Kidney (tissue), 14 donors: ENCODE data around the gene GPR179. TPM values are rescaled to one million over a fixed set of nuclear protein-coding genes. Genes with fewer than 3 reads are reported as not detected.

ENCODE experiments used
- DNase-seq, 5 donors: peaks; one replicate each; pipeline ENCODE4 v3.0.0-alpha.2; 2013 to 2020
- FAIRE-seq: peaks from 2 replicates; lab custom pipeline; 2012; peaks lifted over from hg19 to GRCh38; lab: Jason Lieb, UNC
- H3K27ac ChIP-seq, 2 donors: one replicate each; pipeline ENCODE4 v1.7.0; 2013; ENCODE audit warnings: low read depth in 2 of 2, low read length in 2 of 2, inconsistent platforms in 1 of 2
- H3K27me3 ChIP-seq: one replicate; pipeline ENCODE4 v1.7.1; 2013; ENCODE audit warnings: low read length, inconsistent platforms; ENCODE audit not compliant: control insufficient read depth, insufficient read depth
- H3K36me3 ChIP-seq, 3 donors: one replicate each; pipeline versions ENCODE4 v1.7.0 to v1.7.1; 2013; ENCODE audit warnings: low read length in 3 of 3, control low read depth in 1 of 3, inconsistent platforms in 1 of 3; ENCODE audit not compliant: insufficient read depth in 3 of 3, control insufficient read depth in 2 of 3
- H3K4me1 ChIP-seq, 3 donors: one replicate each; pipeline versions ENCODE4 v1.7.0 to v1.7.1; 2013; ENCODE audit warnings: low read length in 3 of 3, inconsistent platforms in 1 of 3, low read depth in 1 of 3; ENCODE audit not compliant: control insufficient read depth in 2 of 3, insufficient read depth in 2 of 3
- H3K4me3 ChIP-seq, 3 donors: one replicate each; pipeline versions ENCODE4 v1.7.0 to v1.8.1; 2013; ENCODE audit warnings: low read length in 3 of 3, control low read depth in 1 of 3, inconsistent platforms in 1 of 3
- H3K9ac ChIP-seq, 3 donors: one replicate each; pipeline versions ENCODE4 v1.7.0 to v1.7.1; 2013; ENCODE audit warnings: low read length in 3 of 3, control low read depth in 1 of 3, inconsistent platforms in 1 of 3
- H3K9me3 ChIP-seq, 3 donors: one replicate each; pipeline versions ENCODE4 v1.7.0 to v1.7.1; 2013; ENCODE audit warnings: low read length in 3 of 3, control low read depth in 1 of 3, inconsistent platforms in 1 of 3; ENCODE audit not compliant: control insufficient read depth in 2 of 3, insufficient read depth in 1 of 3
- intact Hi-C: fragments of 100-400 bp; cut with DNase I; formaldehyde crosslinking; loops from one replicate; pipeline ENCODE4 v1.11.1; 2022
- polyA plus RNA-seq: library from polyadenylated mRNA; stranded (reverse); fragments of 350-450 nt; fragmentation: Illumina TruSeq; extraction: RNeasy Lipid Tissue Mini Kit (QIAGEN cat#74804); gene quantifications from one replicate; pipeline ENCODE4 v1.2.3, GENCODE V29; 2014; ENCODE audit warnings: low read depth, low replicate concordance; ENCODE audit not compliant: insufficient read depth
- total RNA-seq: library from RNA; stranded (reverse); fragmentation: NEBNext Ultra II Directional; extraction: Animal tissue kit (Norgen Biotek cat#: 25700); gene quantifications from one replicate; pipeline ENCODE4 v1.2.1, GENCODE V29; 2021
- TF ChIP-seq, protein P1 (sequence below): IDR thresholded peaks from 3 replicates; pipeline ENCODE4 v1.5.1; 2012; ENCODE audit warnings: mild to moderate bottlenecking, moderate library complexity, borderline replicate concordance; ENCODE audit not compliant: insufficient read depth; ENCODE audit errors: extremely low read depth
- donor health status: control.
- donor health status: control.
- donor health status: control.
- donor health status: control.
- donor health status: control.
- donor health status: DM: yes; HTN: yes; CAD: no.
- donor health status: Normal renal cell carcinoma (clear cell type).

The GPR179 gene
- total and polyA plus RNA-seq, 2 donors from 2014 or later: not detected

DNA sequence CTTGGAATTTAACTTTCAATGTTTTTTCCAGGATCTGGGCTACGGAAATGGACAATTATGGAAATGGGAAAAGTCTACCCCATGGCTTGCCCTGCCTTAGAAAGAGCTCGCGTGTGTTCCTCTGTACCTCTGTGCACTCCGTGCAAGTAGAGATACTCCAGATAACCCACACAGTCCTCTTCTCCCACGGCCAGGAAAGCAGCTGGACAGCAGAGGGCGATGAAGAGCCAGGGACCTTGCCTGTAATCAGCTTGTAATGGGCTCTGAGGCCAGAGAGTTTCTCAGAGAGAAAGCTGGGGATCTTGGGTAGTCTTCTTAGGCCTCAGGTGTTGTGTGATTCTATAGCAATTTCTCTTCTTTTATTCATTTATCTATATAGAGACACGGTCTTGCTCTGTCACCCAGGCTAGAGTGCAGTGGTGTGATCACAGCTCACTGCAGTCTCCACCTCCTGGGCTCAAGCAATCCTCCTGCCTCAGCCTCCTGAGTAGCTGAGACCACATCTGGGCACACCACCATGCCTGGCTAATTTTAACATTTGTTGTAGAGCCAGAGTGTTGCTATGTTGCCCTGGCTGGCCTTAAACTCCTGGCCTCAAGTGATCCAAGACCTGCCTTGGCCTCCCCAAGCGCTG is 5.5 kb upstream of the GPR179 start:
- DNase-seq: peak; percentile 87 to 94 (median 90)

DNA sequence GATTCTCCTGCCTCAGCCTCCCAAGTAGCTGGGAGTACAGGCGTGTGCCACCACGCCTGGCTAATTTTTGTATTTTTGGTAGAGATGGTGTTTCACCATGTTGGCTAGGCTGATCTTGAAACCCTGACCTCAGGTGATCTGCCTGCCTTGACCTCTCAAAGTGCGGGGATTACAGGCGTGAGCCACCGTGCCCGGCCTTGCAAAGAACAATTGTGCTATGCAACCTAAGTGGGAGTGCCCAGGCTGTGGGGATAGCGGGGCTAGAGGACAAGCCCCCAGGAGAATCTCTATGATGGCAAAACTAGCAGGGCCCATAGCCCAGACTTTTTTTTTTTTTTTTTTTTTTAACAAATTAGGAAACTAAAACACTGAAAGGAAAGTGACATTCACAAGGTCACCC is 2.0 kb upstream of the GPR179 start:
- TF ChIP-seq, protein P1, sequence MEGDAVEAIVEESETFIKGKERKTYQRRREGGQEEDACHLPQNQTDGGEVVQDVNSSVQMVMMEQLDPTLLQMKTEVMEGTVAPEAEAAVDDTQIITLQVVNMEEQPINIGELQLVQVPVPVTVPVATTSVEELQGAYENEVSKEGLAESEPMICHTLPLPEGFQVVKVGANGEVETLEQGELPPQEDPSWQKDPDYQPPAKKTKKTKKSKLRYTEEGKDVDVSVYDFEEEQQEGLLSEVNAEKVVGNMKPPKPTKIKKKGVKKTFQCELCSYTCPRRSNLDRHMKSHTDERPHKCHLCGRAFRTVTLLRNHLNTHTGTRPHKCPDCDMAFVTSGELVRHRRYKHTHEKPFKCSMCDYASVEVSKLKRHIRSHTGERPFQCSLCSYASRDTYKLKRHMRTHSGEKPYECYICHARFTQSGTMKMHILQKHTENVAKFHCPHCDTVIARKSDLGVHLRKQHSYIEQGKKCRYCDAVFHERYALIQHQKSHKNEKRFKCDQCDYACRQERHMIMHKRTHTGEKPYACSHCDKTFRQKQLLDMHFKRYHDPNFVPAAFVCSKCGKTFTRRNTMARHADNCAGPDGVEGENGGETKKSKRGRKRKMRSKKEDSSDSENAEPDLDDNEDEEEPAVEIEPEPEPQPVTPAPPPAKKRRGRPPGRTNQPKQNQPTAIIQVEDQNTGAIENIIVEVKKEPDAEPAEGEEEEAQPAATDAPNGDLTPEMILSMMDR: no peak
- FAIRE-seq (no peak), DNase-seq (no peak)
- Histone ChIP-seq H3K9me3 (no peaks in the 10 kb centered on the region), H3K4me1 (peaks cover 0 to 2% (median 0%) of the 10 kb centered on the region in 3 donors), H3K9ac (no peak overlapping the region), H3K36me3 (no peaks in the 10 kb centered on the region), H3K4me3 (no peak overlapping the region), H3K27me3 (no peaks in the 10 kb centered on the region), H3K27ac (no peak overlapping the region)
- intact Hi-C loops: no loop called here

More for the DNA sequence above, 5.5 kb upstream of the GPR179 start:
- Histone ChIP-seq H3K4me3 (no peak overlapping the region), H3K9ac (no peak overlapping the region), H3K27me3 (no peaks in the 10 kb centered on the region), H3K27ac (no peak overlapping the region), H3K9me3 (no peaks in the 10 kb centered on the region), H3K4me1 (peaks cover 0 to 13% (median 9%) of the 10 kb centered on the region in 3 donors), H3K36me3 (no peaks in the 10 kb centered on the region)
- FAIRE-seq: no peak
- intact Hi-C loops: no loop called here
- TF ChIP-seq, protein P1: peak; percentile 95

DNA sequence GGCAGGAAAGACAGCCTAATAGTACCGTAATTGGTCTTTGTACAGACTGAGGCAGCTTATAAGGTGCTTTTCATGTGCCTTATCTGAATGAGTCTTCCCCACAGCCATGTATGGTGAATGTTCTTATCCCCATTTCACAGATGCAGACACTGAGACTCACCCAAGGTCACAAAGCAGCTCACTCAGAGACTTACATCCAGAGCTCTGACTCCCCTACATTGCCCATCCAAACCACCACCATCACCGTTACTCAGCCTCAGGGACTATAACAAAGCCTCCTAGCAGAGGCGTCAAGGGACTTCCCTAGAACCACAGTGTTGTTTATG is 627 bp upstream of the GPR179 start:
- intact Hi-C loops: loop anchor here (5.0 kb wide), 1 partner anchor 68 kb away; no protein-coding TSS in a partner anchor
- no peak for DNase-seq
- Histone ChIP-seq H3K9ac (no peak overlapping the region), H3K27ac (no peak overlapping the region), H3K9me3 (no peaks in the 10 kb centered on the region), H3K27me3 (no peaks in the 10 kb centered on the region), H3K36me3 (no peaks in the 10 kb centered on the region), H3K4me1 (peaks cover 0 to 2% (median 0%) of the 10 kb centered on the region in 3 donors), H3K4me3 (no peak overlapping the region)
- FAIRE-seq: no peak
- TF ChIP-seq, protein P1: no peak
